Endothelial cell of umbilical vein (primary cell): ENCODE measurements around the gene MERTK. TPM values are rescaled to one million over a fixed set of nuclear protein-coding genes. Genes with fewer than 3 reads are reported as not detected.

ENCODE experiments used
- BruUV-seq: library from RNA; stranded (reverse); fragments of 400-500 nt; replicated peaks from 2 replicates; lab custom pipeline; 2021; lab: Mats Ljungman, UMichigan
- CTCF ChIA-PET: fragments of 300-600, 350-600 bp; sonication (Branson Sonifier 250); formaldehyde crosslinking; loops from one replicate; lab custom pipeline; 2021; ENCODE audit warnings: antibody characterized with exemption, inconsistent platforms; lab: Charles Lee
- POLR2A ChIA-PET: fragments of 300-600, 350-600 bp; sonication (Branson Sonifier 250); formaldehyde crosslinking; loops from one replicate; lab custom pipeline; 2021; ENCODE audit warnings: antibody characterized with exemption, inconsistent platforms; lab: Charles Lee
- DNase-seq: peaks from one replicate; pipeline ENCODE4 v3.0.0-alpha.2; 2011; ENCODE audit warnings: low read depth, low spot score
- FAIRE-seq: peaks from 2 replicates; lab custom pipeline; 2011; peaks lifted over from hg19 to GRCh38; lab: Jason Lieb, UNC
- H2AFZ ChIP-seq: 2 replicates; pipeline ENCODE4 v1.6.0; 2012; ENCODE audit warnings: low read depth, low read length, control low read depth, inconsistent platforms
- H3K27ac ChIP-seq: 2 replicates; pipeline ENCODE4 v1.5.1; 2011; ENCODE audit warnings: low read depth, mild to moderate bottlenecking, control low read depth, low read length, moderate library complexity; ENCODE audit not compliant: insufficient read depth
- H3K27me3 ChIP-seq, 2 experiments: 2 replicates each; pipeline versions ENCODE4 v1.6.0 to v1.6.1; 2011; ENCODE audit warnings: low read length in 2 of 2, mixed read lengths in 1 of 2; ENCODE audit not compliant: control insufficient read depth in 2 of 2, insufficient read depth in 2 of 2
- H3K36me3 ChIP-seq, 2 experiments: 2 replicates in 1 of 2; 3 replicates in 1 of 2; pipeline ENCODE4 v1.5.1; 2011; ENCODE audit warnings: low read length in 2 of 2, mild to moderate bottlenecking in 1 of 2, moderate library complexity in 1 of 2; ENCODE audit not compliant: control insufficient read depth in 2 of 2, insufficient read depth in 2 of 2; ENCODE audit errors: extremely low read depth in 1 of 2
- H3K4me1 ChIP-seq: 3 replicates; pipeline ENCODE4 v1.5.1; 2011; ENCODE audit warnings: mild to moderate bottlenecking, low read length; ENCODE audit not compliant: control insufficient read depth, insufficient read depth; ENCODE audit errors: extremely low read depth
- H3K4me2 ChIP-seq: 2 replicates; pipeline ENCODE4 v1.6.1; 2011; ENCODE audit warnings: low read length, control low read depth, mixed read lengths; ENCODE audit not compliant: insufficient read depth
- H3K4me3 ChIP-seq, 3 experiments: fragments of 200-600 bp in 1 of 3; sonication (generic), shearing (Covaris generic) in 1 of 3; replicated peaks in 1 of 3; 2 replicates each; pipeline ENCODE4 v1.5.1; 2011 to 2016; ENCODE audit warnings: control low read depth in 3 of 3, low read length in 3 of 3, mild to moderate bottlenecking in 2 of 3, inconsistent platforms in 1 of 3, low read depth in 1 of 3, moderate library complexity in 1 of 3; ENCODE audit not compliant: insufficient read depth in 1 of 3
- H3K79me2 ChIP-seq: 2 replicates; pipeline ENCODE4 v1.6.0; 2012; ENCODE audit warnings: low read length, inconsistent platforms; ENCODE audit not compliant: control insufficient read depth, insufficient read depth
- H3K9ac ChIP-seq: replicated peaks from 2 replicates; pipeline ENCODE3; 2011; ENCODE audit warnings: low read length, control low read depth; ENCODE audit not compliant: insufficient read depth; ENCODE audit errors: extremely low read depth
- H3K9me1 ChIP-seq: replicated peaks from 3 replicates; pipeline ENCODE4 v1.6.0; 2011; ENCODE audit warnings: mild to moderate bottlenecking, low read length; ENCODE audit not compliant: control insufficient read depth, insufficient read depth; ENCODE audit errors: extremely low read depth
- H3K9me3 ChIP-seq: replicated peaks from 2 replicates; pipeline ENCODE4 v1.5.1; 2012; ENCODE audit warnings: low read length, inconsistent platforms; ENCODE audit not compliant: control insufficient read depth, insufficient read depth
- H4K20me1 ChIP-seq: replicated peaks from 2 replicates; pipeline ENCODE3; 2011; ENCODE audit warnings: mild to moderate bottlenecking, low read length; ENCODE audit not compliant: control insufficient read depth, insufficient read depth; ENCODE audit errors: extremely low read depth
- CTCF ChIP-seq, 2 donors: IDR thresholded peaks; 1 replicate in 1 of 2; 2 replicates in 1 of 2; pipeline ENCODE4 v1.5.1; 2011; ENCODE audit warnings: low read length in 2 of 2, mild to moderate bottlenecking in 2 of 2, moderate library complexity in 2 of 2, control low read depth in 1 of 2, inconsistent platforms in 1 of 2, low read depth in 1 of 2; ENCODE audit not compliant: insufficient read depth in 1 of 2; ENCODE audit errors: extremely low read depth in 1 of 2
- EZH2 ChIP-seq: IDR thresholded peaks from 2 replicates; pipeline ENCODE4 v1.6.1; 2012; ENCODE audit warnings: borderline replicate concordance, low read depth, mild to moderate bottlenecking, moderate library complexity, low read length, inconsistent platforms; ENCODE audit not compliant: severe bottlenecking
- JUN ChIP-seq: IDR thresholded peaks from 2 replicates; pipeline ENCODE4 v1.6.1; 2011; ENCODE audit warnings: borderline replicate concordance, low read depth; ENCODE audit not compliant: insufficient read length, insufficient read depth
- POLR2A ChIP-seq: IDR thresholded peaks from 2 replicates; pipeline ENCODE4 v1.6.1; 2012; ENCODE audit warnings: low read depth, mild to moderate bottlenecking, control low read depth, low read length
- POLR2AphosphoS5 ChIP-seq: IDR thresholded peaks from 2 replicates; pipeline ENCODE4 v1.6.1; 2012; ENCODE audit warnings: low read depth, mild to moderate bottlenecking, control low read depth, low read length, moderate library complexity; ENCODE audit not compliant: insufficient read depth
- dilution Hi-C: fragments of 300-500 bp; cut with MboI; formaldehyde crosslinking; loops from one replicate; pipeline ENCODE4 v1.15.0; 2019; ENCODE audit warnings: low sequenced_read_pairs; ENCODE audit not compliant: extremely low pct_ligation_motif_present
- intact Hi-C: fragments of 100-400 bp; cut with micrococcal nuclease; formaldehyde crosslinking; loops from one replicate; pipeline ENCODE4 v1.10.0; 2022
- polyA plus RNA-seq, 4 experiments: library from polyadenylated mRNA; depleted of rRNA in 3 of 4; stranded (reverse) in 3 of 4; unstranded in 1 of 4; fragments of >200 nt; gene quantifications; 2 replicates each; pipeline versions ENCODE4 v1.2.1 to v1.2.3, GENCODE V29; 2011 to 2012; ENCODE audit warnings: missing spikeins in 1 of 4
- total RNA-seq: library from RNA; stranded (reverse); gene quantifications from 2 replicates; pipeline ENCODE4 v1.2.3, GENCODE V29; 2021

MERTK gene
- total and polyA plus RNA-seq, 2 donors (not counting 3 experiments of a cell fraction or from before 2014, with no cell fraction given) = 37.3 to 39.6 TPM

- no peaks in the 10 kb centered on the region for H3K36me3 ChIP-seq
- H4K20me1 ChIP-seq = no peaks in the 10 kb centered on the region
- peak overlapping the region; percentile 65 for H3K27ac ChIP-seq
- POLR2A ChIA-PET = no interaction called here
- no peaks in the 10 kb centered on the region for H3K9me1 ChIP-seq
- no TSS peak for BruUV-seq
- H3K4me3 ChIP-seq = no peak overlapping the region
- TF ChIP-seq JUN (no peak), POLR2A (peak; percentile 38), POLR2AphosphoS5 (no peak), EZH2 (no peak), CTCF (IDR thresholded peaks at IDR 0.05; ENCODE audit: extremely low read depth in 1 of 2, insufficient read depth in 1 of 2, low read depth in 1 of 2, low read length in 2 of 2) (peak; percentile 6 to 12)
- intact Hi-C loops (loop anchor here (1.0 kb wide), 1 partner anchor 135 kb away; the partner anchor contains the start of gene MERTK), dilution Hi-C loops (no loop called here)
- H3K9ac ChIP-seq = no peak overlapping the region
- H2AFZ ChIP-seq = no peak overlapping the region
- CTCF ChIA-PET = interaction anchor here (0.5 to 2.2 kb wide), 13 partner anchors 12 to 145 kb away, joined by 3 to 9 read pairs (median 4); no protein-coding TSS in a partner anchor
- peak; percentile 59 for FAIRE-seq
- no peaks in the 10 kb centered on the region for H3K27me3 ChIP-seq
- H3K9me3 ChIP-seq = no peaks in the 10 kb centered on the region
- no peak overlapping the region for H3K4me2 ChIP-seq
- peak; percentile 58 for DNase-seq
- peaks cover 39% of the 10 kb centered on the region for H3K4me1 ChIP-seq
- H3K79me2 ChIP-seq = no peaks in the 10 kb centered on the region
Observed at GRCh38 chr2:112032689-112033465, 134.5 kb downstream of the MERTK start.
